Endothelial cell of umbilical vein (primary cell): Measurements from ENCODE around the gene NEMP1. TPM values are rescaled to one million over a fixed set of nuclear protein-coding genes. Genes with fewer than 3 reads are reported as not detected.

Experiments
- BruUV-seq: library from RNA; stranded (reverse); fragments of 400-500 nt; replicated peaks from 2 replicates; lab custom pipeline; 2021; lab: Mats Ljungman, UMichigan
- CTCF ChIA-PET: fragments of 300-600, 350-600 bp; sonication (Branson Sonifier 250); formaldehyde crosslinking; loops from one replicate; lab custom pipeline; 2021; ENCODE audit warnings: antibody characterized with exemption, inconsistent platforms; lab: Charles Lee
- POLR2A ChIA-PET: fragments of 300-600, 350-600 bp; sonication (Branson Sonifier 250); formaldehyde crosslinking; loops from one replicate; lab custom pipeline; 2021; ENCODE audit warnings: antibody characterized with exemption, inconsistent platforms; lab: Charles Lee
- DNase-seq: peaks from one replicate; pipeline ENCODE4 v3.0.0-alpha.2; 2011; ENCODE audit warnings: low read depth, low spot score
- FAIRE-seq: peaks from 2 replicates; lab custom pipeline; 2011; peaks lifted over from hg19 to GRCh38; lab: Jason Lieb, UNC
- H2AFZ ChIP-seq: 2 replicates; pipeline ENCODE4 v1.6.0; 2012; ENCODE audit warnings: low read depth, low read length, control low read depth, inconsistent platforms
- H3K27ac ChIP-seq: 2 replicates; pipeline ENCODE4 v1.5.1; 2011; ENCODE audit warnings: low read depth, mild to moderate bottlenecking, control low read depth, low read length, moderate library complexity; ENCODE audit not compliant: insufficient read depth
- H3K27me3 ChIP-seq, 2 experiments: 2 replicates each; pipeline versions ENCODE4 v1.6.0 to v1.6.1; 2011; ENCODE audit warnings: low read length in 2 of 2, mixed read lengths in 1 of 2; ENCODE audit not compliant: control insufficient read depth in 2 of 2, insufficient read depth in 2 of 2
- H3K36me3 ChIP-seq, 2 experiments: 2 replicates in 1 of 2; 3 replicates in 1 of 2; pipeline ENCODE4 v1.5.1; 2011; ENCODE audit warnings: low read length in 2 of 2, mild to moderate bottlenecking in 1 of 2, moderate library complexity in 1 of 2; ENCODE audit not compliant: control insufficient read depth in 2 of 2, insufficient read depth in 2 of 2; ENCODE audit errors: extremely low read depth in 1 of 2
- H3K4me1 ChIP-seq: 3 replicates; pipeline ENCODE4 v1.5.1; 2011; ENCODE audit warnings: mild to moderate bottlenecking, low read length; ENCODE audit not compliant: control insufficient read depth, insufficient read depth; ENCODE audit errors: extremely low read depth
- H3K4me2 ChIP-seq: 2 replicates; pipeline ENCODE4 v1.6.1; 2011; ENCODE audit warnings: low read length, control low read depth, mixed read lengths; ENCODE audit not compliant: insufficient read depth
- H3K4me3 ChIP-seq, 3 experiments: fragments of 200-600 bp in 1 of 3; sonication (generic), shearing (Covaris generic) in 1 of 3; replicated peaks in 1 of 3; 2 replicates each; pipeline ENCODE4 v1.5.1; 2011 to 2016; ENCODE audit warnings: control low read depth in 3 of 3, low read length in 3 of 3, mild to moderate bottlenecking in 2 of 3, inconsistent platforms in 1 of 3, low read depth in 1 of 3, moderate library complexity in 1 of 3; ENCODE audit not compliant: insufficient read depth in 1 of 3
- H3K79me2 ChIP-seq: 2 replicates; pipeline ENCODE4 v1.6.0; 2012; ENCODE audit warnings: low read length, inconsistent platforms; ENCODE audit not compliant: control insufficient read depth, insufficient read depth
- H3K9ac ChIP-seq: replicated peaks from 2 replicates; pipeline ENCODE3; 2011; ENCODE audit warnings: low read length, control low read depth; ENCODE audit not compliant: insufficient read depth; ENCODE audit errors: extremely low read depth
- H3K9me1 ChIP-seq: replicated peaks from 3 replicates; pipeline ENCODE4 v1.6.0; 2011; ENCODE audit warnings: mild to moderate bottlenecking, low read length; ENCODE audit not compliant: control insufficient read depth, insufficient read depth; ENCODE audit errors: extremely low read depth
- H3K9me3 ChIP-seq: replicated peaks from 2 replicates; pipeline ENCODE4 v1.5.1; 2012; ENCODE audit warnings: low read length, inconsistent platforms; ENCODE audit not compliant: control insufficient read depth, insufficient read depth
- H4K20me1 ChIP-seq: replicated peaks from 2 replicates; pipeline ENCODE3; 2011; ENCODE audit warnings: mild to moderate bottlenecking, low read length; ENCODE audit not compliant: control insufficient read depth, insufficient read depth; ENCODE audit errors: extremely low read depth
- EZH2 ChIP-seq: IDR thresholded peaks from 2 replicates; pipeline ENCODE4 v1.6.1; 2012; ENCODE audit warnings: borderline replicate concordance, low read depth, mild to moderate bottlenecking, moderate library complexity, low read length, inconsistent platforms; ENCODE audit not compliant: severe bottlenecking
- FOS ChIP-seq: IDR thresholded peaks from 2 replicates; pipeline ENCODE4 v1.6.1; 2011; ENCODE audit warnings: mild to moderate bottlenecking, low read length, moderate library complexity, borderline replicate concordance; ENCODE audit not compliant: insufficient read depth
- JUN ChIP-seq: IDR thresholded peaks from 2 replicates; pipeline ENCODE4 v1.6.1; 2011; ENCODE audit warnings: borderline replicate concordance, low read depth; ENCODE audit not compliant: insufficient read length, insufficient read depth
- MYC ChIP-seq: IDR thresholded peaks from one replicate; pipeline ENCODE4 v1.6.1; 2011; ENCODE audit warnings: mild to moderate bottlenecking, low read depth, low read length
- dilution Hi-C: fragments of 300-500 bp; cut with MboI; formaldehyde crosslinking; loops from one replicate; pipeline ENCODE4 v1.15.0; 2019; ENCODE audit warnings: low sequenced_read_pairs; ENCODE audit not compliant: extremely low pct_ligation_motif_present
- intact Hi-C: fragments of 100-400 bp; cut with micrococcal nuclease; formaldehyde crosslinking; loops from one replicate; pipeline ENCODE4 v1.10.0; 2022
- polyA plus RNA-seq, 4 experiments: library from polyadenylated mRNA; depleted of rRNA in 3 of 4; stranded (reverse) in 3 of 4; unstranded in 1 of 4; fragments of >200 nt; gene quantifications; 2 replicates each; pipeline versions ENCODE4 v1.2.1 to v1.2.3, GENCODE V29; 2011 to 2012; ENCODE audit warnings: missing spikeins in 1 of 4
- total RNA-seq: library from RNA; stranded (reverse); gene quantifications from 2 replicates; pipeline ENCODE4 v1.2.3, GENCODE V29; 2021
- TF ChIP-seq, protein P1 (sequence below): IDR thresholded peaks from 2 replicates; pipeline ENCODE4 v1.6.1; 2011; ENCODE audit not compliant: insufficient read depth, insufficient read length
- TF ChIP-seq, protein P2 (sequence below), 2 donors: IDR thresholded peaks; 1 replicate in 1 of 2; 2 replicates in 1 of 2; pipeline ENCODE4 v1.5.1; 2011; ENCODE audit warnings: low read length in 2 of 2, mild to moderate bottlenecking in 2 of 2, moderate library complexity in 2 of 2, control low read depth in 1 of 2, inconsistent platforms in 1 of 2, low read depth in 1 of 2; ENCODE audit not compliant: insufficient read depth in 1 of 2; ENCODE audit errors: extremely low read depth in 1 of 2

NEMP1 gene
- total and polyA plus RNA-seq, 2 donors (not counting 3 experiments of a cell fraction or from before 2014, with no cell fraction given): 10.8 to 21.5 TPM

DNA sequence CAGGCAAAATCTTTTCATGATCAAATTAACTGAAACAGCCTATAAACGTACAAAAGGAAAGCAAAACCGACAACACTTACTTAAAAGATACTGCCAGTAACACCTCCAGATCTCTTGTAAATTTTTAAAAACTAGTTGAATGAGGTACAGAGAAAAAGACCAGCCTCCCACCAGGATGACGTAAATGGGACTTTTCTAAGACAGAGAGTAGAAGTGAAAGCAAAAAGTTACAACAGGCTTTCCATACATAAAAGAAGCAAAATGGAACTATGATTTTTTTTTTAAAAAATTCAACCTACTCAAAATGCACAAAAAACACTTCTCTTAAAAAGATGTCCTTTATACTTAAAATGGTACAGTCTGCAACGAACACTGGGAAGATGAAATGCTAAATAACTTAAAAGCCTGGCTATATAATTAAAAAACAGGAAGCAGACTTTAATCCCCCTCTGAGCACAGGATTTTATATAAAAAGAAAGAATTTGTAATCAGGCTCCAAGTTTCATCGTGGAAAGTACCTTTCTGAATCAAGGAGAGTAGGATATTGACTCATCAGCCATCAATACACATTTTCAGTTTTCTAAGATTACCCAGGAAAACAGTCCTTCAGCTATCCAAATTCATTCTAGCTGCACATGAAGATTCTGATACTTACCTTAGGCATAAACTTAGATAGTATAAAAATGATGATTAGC lies 14.5 kb downstream of the NEMP1 start:
- H3K27ac ChIP-seq: no peak overlapping the region
- H3K9me1 ChIP-seq: no peaks in the 10 kb centered on the region
- no peaks in the 10 kb centered on the region for H3K79me2 ChIP-seq
- H3K4me3 ChIP-seq: no peak overlapping the region
- intact Hi-C loops (no loop called here), dilution Hi-C loops (no loop called here)
- H4K20me1 ChIP-seq: no peaks in the 10 kb centered on the region
- ChIA-PET CTCF (interaction anchor here (0.6 to 8.3 kb wide), 5 partner anchors 26 to 307 kb away, joined by 3 to 46 read pairs (median 3); partner anchors contain the start of gene STAT6), POLR2A (no interaction called here)
- DNase-seq (no peak), FAIRE-seq (no peak)
- TF ChIP-seq FOS: no peak
- no peak for TF ChIP-seq JUN
- TF ChIP-seq MYC: no peak
- no peak for TF ChIP-seq EZH2
- no peak overlapping the region for H3K9ac ChIP-seq
- H3K4me1 ChIP-seq: no peaks in the 10 kb centered on the region
- no peaks in the 10 kb centered on the region for H3K27me3 ChIP-seq
- peaks cover 5 to 10% of the 10 kb centered on the region in 2 experiments for H3K36me3 ChIP-seq
- no peaks in the 10 kb centered on the region for H3K9me3 ChIP-seq
- no TSS peak for BruUV-seq
- no peak overlapping the region for H3K4me2 ChIP-seq
- no peak overlapping the region for H2AFZ ChIP-seq

DNA sequence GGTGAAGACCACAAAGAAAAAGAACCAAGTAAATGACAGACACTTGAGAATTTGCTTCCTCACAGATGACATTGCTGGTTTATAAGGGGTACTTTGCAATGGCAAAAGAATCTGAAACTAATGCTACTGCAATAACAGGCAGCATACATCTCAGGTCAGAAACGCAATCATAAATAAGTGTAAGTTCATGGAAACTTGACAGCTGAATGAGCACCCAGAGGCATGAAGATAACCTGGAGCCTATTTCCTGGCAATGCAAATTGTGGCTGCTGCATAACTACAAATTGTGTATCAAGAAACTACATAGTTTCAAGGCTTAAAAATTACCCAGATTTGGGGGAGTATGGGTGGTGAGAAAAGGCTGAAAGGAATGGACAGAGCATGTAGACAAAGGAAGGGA lies 20.1 kb downstream of the NEMP1 start:
- peaks cover 6 to 14% of the 10 kb centered on the region in 2 experiments for H3K36me3 ChIP-seq
- no peak overlapping the region for H3K4me3 ChIP-seq
- DNase-seq (no peak), FAIRE-seq (peak; percentile 38)
- intact Hi-C loops (no loop called here), dilution Hi-C loops (no loop called here)
- no TSS peak for BruUV-seq
- H3K9me3 ChIP-seq: no peaks in the 10 kb centered on the region
- H3K9ac ChIP-seq: no peak overlapping the region
- no peaks in the 10 kb centered on the region for H4K20me1 ChIP-seq
- no peak overlapping the region for H3K4me2 ChIP-seq
- H3K27me3 ChIP-seq: no peaks in the 10 kb centered on the region
- H3K9me1 ChIP-seq: no peaks in the 10 kb centered on the region
- H3K27ac ChIP-seq: no peak overlapping the region
- H3K4me1 ChIP-seq: no peaks in the 10 kb centered on the region
- no peak overlapping the region for H2AFZ ChIP-seq
- ChIA-PET CTCF (interaction anchor here (2.3 to 3.0 kb wide), 3 partner anchors 11 to 57 kb away, joined by 8 to 22 read pairs (median 11); no protein-coding TSS in a partner anchor), POLR2A (no interaction called here)
- TF ChIP-seq, protein P1, sequence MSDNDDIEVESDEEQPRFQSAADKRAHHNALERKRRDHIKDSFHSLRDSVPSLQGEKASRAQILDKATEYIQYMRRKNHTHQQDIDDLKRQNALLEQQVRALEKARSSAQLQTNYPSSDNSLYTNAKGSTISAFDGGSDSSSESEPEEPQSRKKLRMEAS: no peak
- TF ChIP-seq JUN (no peak), FOS (no peak)
- TF ChIP-seq, protein P2, sequence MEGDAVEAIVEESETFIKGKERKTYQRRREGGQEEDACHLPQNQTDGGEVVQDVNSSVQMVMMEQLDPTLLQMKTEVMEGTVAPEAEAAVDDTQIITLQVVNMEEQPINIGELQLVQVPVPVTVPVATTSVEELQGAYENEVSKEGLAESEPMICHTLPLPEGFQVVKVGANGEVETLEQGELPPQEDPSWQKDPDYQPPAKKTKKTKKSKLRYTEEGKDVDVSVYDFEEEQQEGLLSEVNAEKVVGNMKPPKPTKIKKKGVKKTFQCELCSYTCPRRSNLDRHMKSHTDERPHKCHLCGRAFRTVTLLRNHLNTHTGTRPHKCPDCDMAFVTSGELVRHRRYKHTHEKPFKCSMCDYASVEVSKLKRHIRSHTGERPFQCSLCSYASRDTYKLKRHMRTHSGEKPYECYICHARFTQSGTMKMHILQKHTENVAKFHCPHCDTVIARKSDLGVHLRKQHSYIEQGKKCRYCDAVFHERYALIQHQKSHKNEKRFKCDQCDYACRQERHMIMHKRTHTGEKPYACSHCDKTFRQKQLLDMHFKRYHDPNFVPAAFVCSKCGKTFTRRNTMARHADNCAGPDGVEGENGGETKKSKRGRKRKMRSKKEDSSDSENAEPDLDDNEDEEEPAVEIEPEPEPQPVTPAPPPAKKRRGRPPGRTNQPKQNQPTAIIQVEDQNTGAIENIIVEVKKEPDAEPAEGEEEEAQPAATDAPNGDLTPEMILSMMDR (IDR thresholded peaks at IDR 0.05; ENCODE audit: extremely low read depth in 1 of 2, insufficient read depth in 1 of 2, low read depth in 1 of 2, low read length in 2 of 2): no peak
- no peaks in the 10 kb centered on the region for H3K79me2 ChIP-seq
